Measurements from ENCODE around the gene ZC2HC1C. TPM values are rescaled to one million over a fixed set of nuclear protein-coding genes. Genes with fewer than 3 reads are reported as not detected.
"Not testable (repeated sequence)": the region's sequence is repeated elsewhere in the genome, so short reads cannot be mapped to it uniquely, and the experiment has no call there.

ZC2HC1C gene
- total RNA-seq, 2 experiments from 2014 or later, result 0.40 to 0.56 TPM

GRCh38 chr14:75048101-75048500 is 21.3 kb upstream of the ZC2HC1C start:
- Mint-ChIP-seq H3K27ac (no peak overlapping the region), H3K36me3 (peaks cover 60% of the 10 kb centered on the region), H3K4me1 (peaks cover 62% of the 10 kb centered on the region), H3K9me3 (peaks cover 2% of the 10 kb centered on the region), H3K4me3 (no peak overlapping the region), H3K27me3 (peaks cover 5% of the 10 kb centered on the region)
- no peak for DNase-seq

DNA sequence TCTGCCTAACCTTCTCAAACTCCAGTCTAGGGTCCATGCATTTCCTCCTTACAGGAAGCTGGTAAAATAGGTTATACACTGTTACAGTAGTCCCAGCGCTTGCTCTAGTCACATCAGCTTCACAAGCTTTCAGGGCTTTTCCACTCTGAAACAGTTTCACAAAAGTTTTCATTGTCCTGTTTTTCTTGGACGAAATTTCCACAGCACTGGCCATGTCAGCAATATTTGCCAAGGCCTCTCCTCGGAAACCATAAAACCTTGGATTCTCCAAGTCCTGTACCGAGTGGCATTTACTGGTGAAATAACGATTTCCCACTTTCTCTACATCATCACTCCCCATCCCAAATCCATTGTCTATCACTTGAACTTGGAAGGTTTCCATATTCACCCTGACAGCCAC is 20.3 kb upstream of the ZC2HC1C start:
- peaks cover 2% of the 10 kb centered on the region for H3K9me3 Mint-ChIP-seq
- peaks cover 65% of the 10 kb centered on the region for H3K4me1 Mint-ChIP-seq
- H3K27ac Mint-ChIP-seq, result no peak overlapping the region
- DNase-seq, result no peak
- H3K4me3 Mint-ChIP-seq, result no peak overlapping the region
- peaks cover 61% of the 10 kb centered on the region for H3K36me3 Mint-ChIP-seq
- H3K27me3 Mint-ChIP-seq, result peaks cover 5% of the 10 kb centered on the region

- no peak overlapping the region for H3K27ac Mint-ChIP-seq
- H3K4me1 Mint-ChIP-seq, result peaks cover 61% of the 10 kb centered on the region
- H3K27me3 Mint-ChIP-seq, result peaks cover 5% of the 10 kb centered on the region
- H3K4me3 Mint-ChIP-seq, result peak overlapping the region; percentile 86
- peaks cover 2% of the 10 kb centered on the region for H3K9me3 Mint-ChIP-seq
- peaks cover 63% of the 10 kb centered on the region for H3K36me3 Mint-ChIP-seq
- no peak for DNase-seq
These were observed 19.7 kb upstream of the ZC2HC1C start for GRCh38 chr14:75049731-75050201.

DNA sequence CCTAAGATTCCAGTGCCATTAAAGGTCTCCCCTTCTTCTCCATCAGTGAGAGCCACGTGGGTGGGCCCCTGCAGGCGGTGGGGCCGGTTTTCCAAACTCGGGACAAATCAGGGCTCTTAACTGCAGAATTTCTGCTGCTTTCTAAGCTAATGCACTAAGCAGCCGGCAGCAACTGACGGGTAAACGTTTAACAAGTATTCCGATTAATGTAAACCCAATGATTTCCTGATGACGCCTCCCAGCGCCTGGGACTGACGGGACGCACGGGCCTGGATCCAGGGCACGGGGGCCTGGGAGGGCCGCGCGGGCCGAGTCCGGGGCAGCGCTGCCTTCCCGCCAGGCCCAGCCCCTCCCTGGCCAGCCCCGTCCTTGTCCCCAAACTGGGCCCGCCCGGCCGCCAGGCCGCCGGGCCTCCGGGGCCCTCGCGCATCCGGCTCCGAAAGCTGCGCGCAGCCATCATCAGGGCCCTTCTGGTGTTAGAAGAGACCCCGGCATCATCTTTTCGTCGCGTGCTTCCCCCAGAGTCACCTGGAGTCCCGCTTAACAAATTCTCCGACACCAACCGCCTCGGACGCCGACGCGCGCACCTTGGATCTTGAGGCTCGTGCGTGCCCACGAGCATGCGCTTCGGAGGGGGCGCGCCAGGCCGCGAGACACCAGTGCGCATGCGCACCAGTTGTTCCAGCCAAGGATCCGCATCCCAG is 18.4 kb upstream of the ZC2HC1C start, which contains the start of gene MLH3:
Gene MLH3, minus strand, starts transcription at position 616 of the 704 bp plus-strand sequence. CDS start 1,812 bp downstream, outside the sequence.
- H3K4me3 Mint-ChIP-seq, result peak within 1 kb of the TSS; percentile 86
- peaks cover 2% of the 10 kb centered on the region for H3K9me3 Mint-ChIP-seq
- H3K27ac Mint-ChIP-seq, result peak within 1 kb of the TSS; percentile 88
- DNase-seq, result peak; percentile 80
- peaks cover 55% of the 10 kb centered on the region for H3K4me1 Mint-ChIP-seq
- peaks cover 5% of the 10 kb centered on the region for H3K27me3 Mint-ChIP-seq
- peaks cover 72% of the 10 kb centered on the region for H3K36me3 Mint-ChIP-seq

DNA sequence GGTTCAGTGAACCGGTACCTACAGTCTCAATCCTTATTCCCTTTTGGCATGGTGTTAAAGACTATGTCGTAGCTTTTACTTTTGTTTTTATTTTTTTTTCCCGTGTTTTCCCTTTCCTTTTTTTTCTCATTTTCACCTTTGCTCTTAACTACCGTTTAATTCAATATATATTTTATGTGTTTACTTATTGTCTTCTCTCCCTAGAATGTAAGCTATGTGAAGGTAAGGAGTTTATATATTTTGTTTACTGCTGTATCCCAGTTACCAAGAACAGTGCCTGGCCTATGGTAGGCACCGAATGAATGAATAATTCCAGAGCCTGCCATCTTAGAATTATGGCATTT is 17.9 kb upstream of the ZC2HC1C start:
- Mint-ChIP-seq H3K27ac (peak overlapping the region; percentile 88), H3K27me3 (peaks cover 5% of the 10 kb centered on the region), H3K9me3 (peaks cover 2% of the 10 kb centered on the region), H3K36me3 (peaks cover 69% of the 10 kb centered on the region), H3K4me1 (peaks cover 50% of the 10 kb centered on the region), H3K4me3 (peak overlapping the region; percentile 86)
- no peak for DNase-seq

DNA sequence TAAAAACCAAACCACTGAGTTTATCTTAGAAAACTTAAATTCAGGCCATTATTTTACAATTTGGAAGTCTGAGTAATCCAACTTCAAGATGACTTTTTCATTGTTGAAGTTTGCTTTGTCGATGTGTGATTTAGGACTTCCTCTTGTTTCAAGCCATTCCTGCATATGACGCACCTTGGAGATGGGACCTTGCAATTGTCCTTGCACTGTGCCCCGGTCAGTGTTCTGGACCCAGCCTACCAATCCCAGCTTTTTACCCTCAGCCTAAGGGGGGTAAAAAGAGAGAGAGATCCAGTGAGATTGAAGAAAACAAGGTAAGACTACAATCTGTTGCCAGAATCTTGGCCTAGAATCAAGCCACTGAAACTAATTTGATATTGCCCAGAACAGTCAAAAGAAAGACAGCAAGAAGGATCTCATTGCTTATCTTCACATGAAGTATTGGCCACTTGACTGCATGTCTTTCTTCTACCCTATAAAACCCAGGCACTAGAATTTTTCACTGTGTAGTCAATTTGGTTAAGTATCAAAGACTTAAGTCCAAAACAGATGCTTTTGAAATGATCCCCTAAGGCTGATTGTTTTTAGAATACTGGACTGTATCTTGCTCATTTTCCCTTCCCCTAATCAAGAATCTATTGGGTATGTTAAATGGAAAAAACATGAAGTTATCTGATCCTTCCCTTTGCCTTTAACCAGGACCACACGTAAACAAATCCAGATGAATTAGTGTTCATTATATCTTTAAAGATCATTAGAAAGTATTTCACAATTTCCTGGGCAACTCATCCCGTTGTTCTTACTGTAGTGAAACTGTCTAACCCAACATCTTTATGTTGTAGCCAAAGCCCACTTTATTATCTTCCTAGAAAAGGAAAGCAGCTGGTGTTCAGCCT is 15.8 kb upstream of the ZC2HC1C start:
- Mint-ChIP-seq H3K36me3 (peaks cover 56% of the 10 kb centered on the region), H3K27ac (peak overlapping the region; percentile 34), H3K4me3 (no peak overlapping the region), H3K27me3 (peaks cover 5% of the 10 kb centered on the region), H3K9me3 (peaks cover 2% of the 10 kb centered on the region), H3K4me1 (peaks cover 34% of the 10 kb centered on the region)
- no peak for DNase-seq

GRCh38 chr14:75054421-75054820 is 15.0 kb upstream of the ZC2HC1C start:
- no peak overlapping the region for H3K27ac Mint-ChIP-seq
- H3K4me1 Mint-ChIP-seq, result peaks cover 32% of the 10 kb centered on the region
- peaks cover 5% of the 10 kb centered on the region for H3K27me3 Mint-ChIP-seq
- no peak for DNase-seq
- H3K4me3 Mint-ChIP-seq, result no peak overlapping the region
- peaks cover 54% of the 10 kb centered on the region for H3K36me3 Mint-ChIP-seq
- H3K9me3 Mint-ChIP-seq, result no peaks in the 10 kb centered on the region

DNA sequence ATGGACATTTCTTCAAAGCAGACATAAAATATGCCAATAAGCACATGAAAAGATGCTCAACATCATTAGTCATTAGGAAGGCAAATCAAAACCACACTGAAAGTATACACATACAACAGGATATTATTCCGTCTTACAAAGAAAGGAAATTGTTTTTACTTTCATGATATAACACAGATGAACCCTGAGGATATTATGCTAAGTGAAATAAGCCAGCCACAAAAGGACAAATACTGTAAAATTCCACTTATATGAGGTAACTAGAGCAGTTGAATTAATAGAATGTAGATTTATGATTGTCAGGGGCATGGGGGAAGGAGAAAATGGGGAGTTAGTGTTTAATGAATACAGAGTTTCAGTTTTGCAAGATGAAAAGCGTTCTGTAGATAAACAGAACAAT is 9.8 kb upstream of the ZC2HC1C start:
- DNase-seq, result no peak
- Mint-ChIP-seq H3K4me3 (no peak overlapping the region), H3K9me3 (peaks cover 5% of the 10 kb centered on the region), H3K27ac (no peak overlapping the region), H3K4me1 (peaks cover 31% of the 10 kb centered on the region), H3K36me3 (peaks cover 43% of the 10 kb centered on the region), H3K27me3 (no peaks in the 10 kb centered on the region)

- Mint-ChIP-seq H3K9me3 (peaks cover 5% of the 10 kb centered on the region), H3K36me3 (peaks cover 39% of the 10 kb centered on the region), H3K27me3 (no peaks in the 10 kb centered on the region), H3K4me3 (no peak overlapping the region), H3K4me1 (peaks cover 32% of the 10 kb centered on the region), H3K27ac (no peak overlapping the region)
- no peak for DNase-seq
These were observed 9.0 kb upstream of the ZC2HC1C start for GRCh38 chr14:75060420-75060819.

GRCh38 chr14:75063013-75063412 is 6.4 kb upstream of the ZC2HC1C start:
- peaks cover 5% of the 10 kb centered on the region for H3K9me3 Mint-ChIP-seq
- H3K36me3 Mint-ChIP-seq, result peaks cover 27% of the 10 kb centered on the region
- H3K27ac Mint-ChIP-seq, result peak overlapping the region; percentile 97
- no peak for DNase-seq
- peak overlapping the region; percentile 100 for H3K4me3 Mint-ChIP-seq
- no peaks in the 10 kb centered on the region for H3K27me3 Mint-ChIP-seq
- H3K4me1 Mint-ChIP-seq, result peaks cover 27% of the 10 kb centered on the region

- H3K9me3 Mint-ChIP-seq, result peaks cover 5% of the 10 kb centered on the region
- no peaks in the 10 kb centered on the region for H3K27me3 Mint-ChIP-seq
- peak within 1 kb of the TSS; percentile 97 for H3K27ac Mint-ChIP-seq
- H3K4me1 Mint-ChIP-seq, result peaks cover 27% of the 10 kb centered on the region
- H3K36me3 Mint-ChIP-seq, result peaks cover 23% of the 10 kb centered on the region
- peak within 1 kb of the TSS; percentile 100 for H3K4me3 Mint-ChIP-seq
- peak; percentile 92 for DNase-seq
These were observed 5.8 kb upstream of the ZC2HC1C start, which contains the start of gene ACYP1 for GRCh38 chr14:75063491-75064204. Gene ACYP1 (minus strand): TSS chr14:75064024. CDS start chr14:75063553, 471 bp downstream.

DNA sequence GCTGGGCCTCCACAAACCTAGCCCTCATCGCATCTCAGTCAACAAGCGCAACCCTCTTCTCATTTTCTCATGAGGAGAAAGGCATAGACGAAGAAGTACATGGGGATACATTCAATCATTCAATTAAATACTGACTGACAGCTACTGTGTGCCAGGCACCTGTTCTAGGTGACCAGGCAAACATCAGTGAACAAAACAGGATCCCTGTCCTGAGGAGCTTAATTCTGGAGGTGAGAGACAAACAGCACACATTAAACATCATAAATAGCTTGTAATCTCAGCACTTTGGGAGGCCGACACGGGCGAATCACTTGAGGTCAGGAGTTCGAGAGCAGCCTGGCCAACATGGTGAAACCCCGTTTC is 5.3 kb upstream of the ZC2HC1C start:
- Mint-ChIP-seq H3K9me3 (peaks cover 5% of the 10 kb centered on the region), H3K36me3 (peaks cover 20% of the 10 kb centered on the region), H3K4me3 (peak overlapping the region; percentile 100), H3K27ac (peak overlapping the region; percentile 97), H3K27me3 (no peaks in the 10 kb centered on the region), H3K4me1 (peaks cover 27% of the 10 kb centered on the region)
- DNase-seq, result no peak

GRCh38 chr14:75066691-75067090 is 2.8 kb upstream of the ZC2HC1C start:
- DNase-seq, result no peak
- H3K27me3 Mint-ChIP-seq, result no peaks in the 10 kb centered on the region
- H3K36me3 Mint-ChIP-seq, result peaks cover 4% of the 10 kb centered on the region
- H3K9me3 Mint-ChIP-seq, result no peaks in the 10 kb centered on the region
- H3K4me1 Mint-ChIP-seq, result peaks cover 17% of the 10 kb centered on the region
- H3K27ac Mint-ChIP-seq, result no peak overlapping the region
- no peak overlapping the region for H3K4me3 Mint-ChIP-seq

DNA sequence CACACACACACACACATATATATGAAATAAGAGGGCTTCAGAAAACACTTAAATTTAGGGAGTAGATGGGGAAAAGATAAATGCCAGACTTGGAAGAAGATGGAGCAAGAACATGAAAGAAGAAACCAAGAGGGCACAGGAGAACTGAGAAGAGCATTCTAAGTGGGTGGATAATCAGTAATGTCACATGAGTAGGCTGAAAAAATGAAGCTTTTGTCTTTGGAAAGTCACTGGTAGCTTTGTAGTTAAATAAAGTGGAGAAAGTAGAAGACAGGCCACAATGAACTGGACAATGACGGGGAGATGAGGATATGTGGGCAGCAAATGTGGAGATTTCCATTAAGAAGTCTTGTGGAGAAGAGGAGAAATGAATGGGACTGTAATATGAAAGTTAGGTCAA is 2.2 kb upstream of the ZC2HC1C start:
- Mint-ChIP-seq H3K27ac (no peak overlapping the region), H3K36me3 (peaks cover 4% of the 10 kb centered on the region), H3K4me3 (no peak overlapping the region), H3K9me3 (no peaks in the 10 kb centered on the region), H3K27me3 (no peaks in the 10 kb centered on the region), H3K4me1 (peaks cover 17% of the 10 kb centered on the region)
- DNase-seq, result no peak

DNA sequence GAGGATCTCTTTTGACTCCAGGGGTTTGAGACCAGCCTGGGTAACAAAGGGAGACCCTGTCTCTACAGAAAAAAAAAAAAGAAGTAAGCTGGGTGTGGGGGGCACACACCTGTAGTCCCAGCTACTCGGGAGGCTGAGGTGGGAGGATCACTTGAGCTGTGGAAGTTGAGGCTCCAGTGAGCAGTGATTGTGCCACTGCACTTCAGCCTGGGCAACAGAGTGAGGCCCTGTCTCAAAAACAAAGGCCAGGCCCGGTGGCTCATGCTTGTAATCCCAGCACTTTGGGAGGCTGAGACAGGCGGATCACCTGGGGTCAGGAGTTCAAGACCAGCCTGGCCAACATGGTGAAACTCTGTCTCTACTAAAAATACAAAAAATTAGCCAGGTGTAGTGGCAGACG is 1.7 kb upstream of the ZC2HC1C start:
- not testable (repeated sequence) for H3K36me3 Mint-ChIP-seq, H3K9me3 Mint-ChIP-seq, H3K27me3 Mint-ChIP-seq, DNase-seq, H3K4me3 Mint-ChIP-seq, H3K27ac Mint-ChIP-seq
- peaks cover 14% of the 10 kb centered on the region for H3K4me1 Mint-ChIP-seq
